ENCODE measurements around the gene MCF2L. TPM values are rescaled to one million over a fixed set of nuclear protein-coding genes. Genes with fewer than 3 reads are reported as not detected.

Gene MCF2L
- total and polyA plus RNA-seq, 10 of the 15 experiments (the other 5 are each of a cell fraction or from before 2014, with no cell fraction given) = 0.06 to 1.1 (median 0.21) TPM; not detected in 2

- no peak for ATAC-seq
- H4K20me1 ChIP-seq (ENCODE audit: control insufficient read depth, insufficient read depth) = no peaks in the 10 kb centered on the region
- H3K27me3 ChIP-seq (replicated peaks in 1 of 2; ENCODE audit: control insufficient read depth in 2 of 2, insufficient read depth in 2 of 2, low read length in 1 of 2) = no peaks in the 10 kb centered on the region
- no peaks in the 10 kb centered on the region for H3K79me2 ChIP-seq (ENCODE audit: control insufficient read depth, insufficient read depth, low read length)
- POLR2A ChIA-PET = no interaction called here
- DNase-seq (ENCODE audit: low read depth, low spot score) = no peak
- no peak for FAIRE-seq
- no peaks in the 10 kb centered on the region for H3K9me3 ChIP-seq (replicated peaks; ENCODE audit: control insufficient read depth, insufficient read depth, low read length)
- CTCF ChIA-PET = no interaction called here
- no peaks in the 10 kb centered on the region for H3K36me3 ChIP-seq (ENCODE audit: control insufficient read depth in 2 of 2, insufficient read depth in 2 of 2, low read length in 1 of 2)
- BruUV-seq (replicated peaks) = no TSS peak
- no peak overlapping the region for H3K4me3 ChIP-seq
- SMC1A ChIA-PET (ENCODE audit: uncharacterized antibody, unreplicated experiment) = no interaction called here
- no peak for TF ChIP-seq CBFB (IDR thresholded peaks at IDR 0.05; ENCODE audit: low read depth)
- TF ChIP-seq TARDBP (IDR thresholded peaks at IDR 0.05; ENCODE audit: borderline replicate concordance) = no peak
- no peak for TF ChIP-seq ZNF622 (IDR thresholded peaks at IDR 0.05)
- TF ChIP-seq TAF1 (IDR thresholded peaks at IDR 0.05; ENCODE audit: borderline replicate concordance, low read depth, low read length) = no peak
- TF ChIP-seq HSF1 (IDR thresholded peaks at IDR 0.05; ENCODE audit: low read depth, low read length) = no peak
- no peak for TF ChIP-seq CUX1 (IDR thresholded peaks at IDR 0.05; ENCODE audit: insufficient replicate concordance, low read depth, low read length)
- TF ChIP-seq MEF2B (IDR thresholded peaks at IDR 0.05; ENCODE audit: partially characterized antibody, poor library complexity, severe bottlenecking) = no peak
- no peak for TF ChIP-seq KLF5 (IDR thresholded peaks at IDR 0.05; ENCODE audit: partially characterized antibody)
- no peak for TF ChIP-seq NFYB (IDR thresholded peaks at IDR 0.05; ENCODE audit: insufficient read depth, low read depth, low read length)
- TF ChIP-seq KDM1A (IDR thresholded peaks at IDR 0.05; ENCODE audit: borderline replicate concordance) = no peak
- TF ChIP-seq ZNF217 (IDR thresholded peaks at IDR 0.05) = no peak
- TF ChIP-seq SIX5 (IDR thresholded peaks at IDR 0.05; ENCODE audit: low read depth, low read length, severe bottlenecking) = no peak
- no peak for TF ChIP-seq MYC (IDR thresholded peaks at IDR 0.05; ENCODE audit: insufficient read depth, insufficient read length, insufficient replicate concordance, low read length, severe bottlenecking)
- no peak for TF ChIP-seq IRF4 (IDR thresholded peaks at IDR 0.05; ENCODE audit: low read depth, low read length)
- RAD21 ChIA-PET (ENCODE audit: unreplicated experiment) = no interaction called here
- no peak overlapping the region for H3K27ac ChIP-seq (ENCODE audit: control insufficient read depth, insufficient read depth)
- H3K4me1 ChIP-seq (ENCODE audit: control insufficient read depth, insufficient read depth, low read length) = no peaks in the 10 kb centered on the region
- WGBS (ENCODE audit: insufficient coverage, insufficient replicate concordance, low lambda C conversion rate, missing lambda C conversion rate) = 17% methylated on average over 8 of the region's 8 CpGs
- no peak overlapping the region for H3K4me2 ChIP-seq (ENCODE audit: control insufficient read depth, insufficient read depth)
- H3K9ac ChIP-seq (ENCODE audit: control insufficient read depth, insufficient read depth, low read length) = no peak overlapping the region
- intact Hi-C loops (cut with micrococcal nuclease; ENCODE audit: unreplicated experiment) = no loop called here
- in situ Hi-C loops (cut with MboI) = no loop called here
- H2AFZ ChIP-seq (ENCODE audit: control insufficient read depth, low read depth, low read length) = no peak overlapping the region
These were observed 101.8 kb downstream of the MCF2L start for GRCh38 chr13:113070855-113071254.
